ENCODE measurements around the gene MPC1. TPM values are rescaled to one million over a fixed set of nuclear protein-coding genes. Genes with fewer than 3 reads are reported as not detected.
A peak's percentile ranks its signal among the peaks of the same experiment; 100 is the strongest.

MPC1 gene
- total and polyA plus RNA-seq, 11 donors, result 213 to 796 (median 542) TPM

DNA sequence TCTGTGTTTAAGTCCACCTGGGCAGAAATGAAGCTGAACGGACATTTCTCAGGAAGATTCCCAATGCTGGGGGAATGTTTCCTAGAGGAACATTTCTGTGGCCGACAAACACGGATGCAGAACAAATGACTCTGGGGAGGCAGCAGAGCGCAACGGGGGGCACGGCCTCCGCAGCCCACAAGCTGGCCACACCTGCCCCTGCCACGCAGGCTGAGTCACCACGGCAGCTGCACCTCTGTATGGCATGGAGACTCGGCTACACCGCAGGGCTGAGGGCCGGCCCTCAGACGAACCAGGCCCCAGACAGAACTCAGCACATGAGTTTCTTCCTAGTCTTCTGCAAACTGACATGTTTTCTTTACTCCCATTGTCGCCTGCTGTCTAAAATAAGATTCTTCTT, 64.5 kb downstream of the MPC1 start:
- no peak overlapping the region for H3K27ac ChIP-seq
- DNase-seq (no peak), ATAC-seq (peak in 2 of 4 donors; percentile 32 to 38)
- WGBS, 4 donors, result 76 to 85% (median 84%) methylated on average over 10 to 14 of the region's 14 CpGs
- no peak for TF ChIP-seq POLR2A (IDR thresholded peaks at IDR 0.05)
- TF ChIP-seq, protein P1, sequence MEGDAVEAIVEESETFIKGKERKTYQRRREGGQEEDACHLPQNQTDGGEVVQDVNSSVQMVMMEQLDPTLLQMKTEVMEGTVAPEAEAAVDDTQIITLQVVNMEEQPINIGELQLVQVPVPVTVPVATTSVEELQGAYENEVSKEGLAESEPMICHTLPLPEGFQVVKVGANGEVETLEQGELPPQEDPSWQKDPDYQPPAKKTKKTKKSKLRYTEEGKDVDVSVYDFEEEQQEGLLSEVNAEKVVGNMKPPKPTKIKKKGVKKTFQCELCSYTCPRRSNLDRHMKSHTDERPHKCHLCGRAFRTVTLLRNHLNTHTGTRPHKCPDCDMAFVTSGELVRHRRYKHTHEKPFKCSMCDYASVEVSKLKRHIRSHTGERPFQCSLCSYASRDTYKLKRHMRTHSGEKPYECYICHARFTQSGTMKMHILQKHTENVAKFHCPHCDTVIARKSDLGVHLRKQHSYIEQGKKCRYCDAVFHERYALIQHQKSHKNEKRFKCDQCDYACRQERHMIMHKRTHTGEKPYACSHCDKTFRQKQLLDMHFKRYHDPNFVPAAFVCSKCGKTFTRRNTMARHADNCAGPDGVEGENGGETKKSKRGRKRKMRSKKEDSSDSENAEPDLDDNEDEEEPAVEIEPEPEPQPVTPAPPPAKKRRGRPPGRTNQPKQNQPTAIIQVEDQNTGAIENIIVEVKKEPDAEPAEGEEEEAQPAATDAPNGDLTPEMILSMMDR (IDR thresholded peaks at IDR 0.05), result no peak
- H3K4me3 ChIP-seq, result no peak overlapping the region
- H3K27me3 ChIP-seq, result no peaks in the 10 kb centered on the region
- H3K4me1 ChIP-seq, result peaks cover 0 to 9% (median 0%) of the 10 kb centered on the region in 12 donors
- H3K9me3 ChIP-seq, result no peaks in the 10 kb centered on the region
- H3K36me3 ChIP-seq, result peaks cover 0 to 40% (median 30%) of the 10 kb centered on the region in 9 donors
- intact Hi-C loops (cut with DNase I), result no loop called here

GRCh38 chr6:166317261-166318212, 65.2 kb downstream of the MPC1 start:
- peak in 1 of 4 donors; percentile 26 for ATAC-seq
- Histone ChIP-seq H3K4me1 (peaks cover 0 to 9% (median 0%) of the 10 kb centered on the region in 12 donors), H3K27me3 (no peaks in the 10 kb centered on the region), H3K9me3 (no peaks in the 10 kb centered on the region), H3K27ac (no peak overlapping the region), H3K4me3 (no peak overlapping the region), H3K36me3 (peaks cover 0 to 33% (median 23%) of the 10 kb centered on the region in 9 donors)
- TF ChIP-seq, protein P1 (IDR thresholded peaks at IDR 0.05), result no peak
- no peak for TF ChIP-seq POLR2A (IDR thresholded peaks at IDR 0.05)
- whole genome bisulfite sequencing, 4 donors, result 88 to 91% (median 90%) methylated on average over 19 of the region's 19 CpGs
- intact Hi-C loops (cut with DNase I), result no loop called here
- no peak for DNase-seq

DNA sequence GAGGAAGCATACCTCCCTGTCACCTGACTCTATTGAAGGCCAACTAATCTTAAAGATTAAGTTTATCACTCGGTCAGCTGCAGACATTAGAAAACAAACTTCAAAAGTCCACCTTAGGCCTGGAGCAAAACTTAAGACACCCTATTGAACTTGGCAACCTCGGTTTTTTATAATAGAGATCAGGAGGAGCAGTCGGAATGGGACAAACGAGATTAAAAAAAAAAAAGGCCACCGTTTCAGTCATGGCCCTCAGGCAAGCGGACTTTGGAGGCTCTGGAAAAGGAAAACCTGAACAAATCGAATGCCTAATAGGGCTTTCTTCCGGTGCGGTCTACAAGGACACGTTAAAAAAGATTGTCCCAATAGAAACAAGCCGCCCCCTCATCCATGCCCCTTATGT, 67.3 kb downstream of the MPC1 start:
- peaks cover 0 to 12% (median 4%) of the 10 kb centered on the region in 9 donors for H3K36me3 ChIP-seq
- TF ChIP-seq, protein P1 (IDR thresholded peaks at IDR 0.05), result no peak
- TF ChIP-seq POLR2A (IDR thresholded peaks at IDR 0.05), result no peak
- peaks cover 0 to 9% (median 0%) of the 10 kb centered on the region in 12 donors for H3K4me1 ChIP-seq
- no peaks in the 10 kb centered on the region for H3K27me3 ChIP-seq
- H3K9me3 ChIP-seq, result no peaks in the 10 kb centered on the region
- WGBS, 4 donors, result 78 to 82% (median 80%) methylated on average over 11 of the region's 11 CpGs
- ATAC-seq, result no peak
- H3K4me3 ChIP-seq, result no peak overlapping the region
- no peak for DNase-seq
- intact Hi-C loops (cut with DNase I), result no loop called here
- H3K27ac ChIP-seq, result no peak overlapping the region

Other genes starting within 250 kb of the MPC1 start
- under 1 TPM in 1 of 9 donors, not detected in 8; 0.25 TPM for gene TBXT, start 215.1 kb downstream of the MPC1 start, total RNA-seq
- gene TBXT, start 215.1 kb downstream of the MPC1 start, polyA plus RNA-seq, result not detected
- gene PRR18, start 74.5 kb downstream of the MPC1 start, total RNA-seq, result under 1 TPM in 5 of 9 donors, not detected in 4; 0.07 to 0.12 (median 0.10) TPM
- under 1 TPM in 1 of 2 donors, not detected in 1; 0.08 TPM for gene PRR18, start 74.5 kb downstream of the MPC1 start, polyA plus RNA-seq
- gene SFT2D1, start 40.4 kb downstream of the MPC1 start, total RNA-seq, result 10 to 100 TPM; 16.8 to 30.8 (median 20.9) TPM
- gene SFT2D1, start 40.4 kb downstream of the MPC1 start, polyA plus RNA-seq, result 10 to 100 TPM; 37.1 to 41.5 TPM
- gene RAMACL, start 203.7 kb upstream of the MPC1 start, total RNA-seq, result 1 to 10 TPM in 3 of 9 donors, under 1 TPM in 6; 0.27 to 2.0 (median 0.69) TPM
- under 1 TPM; 0.35 to 0.88 TPM for gene RAMACL, start 203.7 kb upstream of the MPC1 start, polyA plus RNA-seq
- 100 to 1,000 TPM in 2 of 9 donors, 10 to 100 TPM in 7; 66.5 to 171 (median 91.6) TPM for gene RPS6KA2, start 244.3 kb upstream of the MPC1 start, total RNA-seq
- 100 to 1,000 TPM in 1 of 2 donors, 10 to 100 TPM in 1; 23.0 to 157 TPM for gene RPS6KA2, start 244.3 kb upstream of the MPC1 start, polyA plus RNA-seq

All from heart left ventricle (tissue), 16 donors.